Subcutaneous adipose tissue (tissue), 4 donors: ENCODE data around the gene PDE4D. TPM values are rescaled to one million over a fixed set of nuclear protein-coding genes. Genes with fewer than 3 reads are reported as not detected.

Source experiments
- total RNA-seq, 4 donors: library from RNA; depleted of rRNA; stranded (reverse); fragments of >200 nt; gene quantifications; one replicate each; pipeline ENCODE4 v1.1.0, GENCODE V29; 2016
- TF ChIP-seq, protein P1 (sequence below): fragments of 450-650 bp; IDR thresholded peaks from one replicate; pipeline ENCODE4 v1.5.1; 2016; ENCODE audit warnings: low read depth, mild to moderate bottlenecking, control low read depth, antibody characterized with exemption, moderate library complexity

Gene PDE4D
- total RNA-seq, 4 donors from 2014 or later, result 15.0 to 24.0 (median 18.5) TPM

DNA sequence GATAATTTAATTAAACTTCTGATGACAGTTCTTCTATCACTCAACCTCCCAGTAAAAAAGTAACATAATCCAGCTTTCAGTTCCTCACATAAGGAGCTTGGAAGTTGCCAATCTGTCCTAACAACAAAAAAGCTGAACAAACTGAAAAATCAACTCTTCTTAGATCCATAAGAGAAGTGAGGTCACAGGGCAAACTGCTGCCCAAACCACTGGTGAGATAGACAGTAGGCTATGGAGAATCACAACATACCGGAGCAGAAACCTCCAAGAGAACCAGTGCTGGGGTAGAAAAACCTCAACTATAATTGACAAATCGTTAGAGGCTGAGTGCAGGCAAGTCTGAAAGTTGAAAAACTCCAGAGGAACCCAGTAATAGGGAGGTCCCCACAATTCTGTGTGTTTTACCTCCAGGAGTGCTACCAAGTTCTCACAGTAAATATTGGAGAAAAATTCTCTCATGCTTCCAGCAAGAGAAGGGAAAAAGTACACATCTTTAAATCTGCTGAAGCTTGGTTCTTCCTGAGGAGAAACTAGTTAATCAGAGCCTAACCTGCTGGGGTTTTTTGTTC, 300.0 kb downstream of the PDE4D start:
- TF ChIP-seq, protein P1, sequence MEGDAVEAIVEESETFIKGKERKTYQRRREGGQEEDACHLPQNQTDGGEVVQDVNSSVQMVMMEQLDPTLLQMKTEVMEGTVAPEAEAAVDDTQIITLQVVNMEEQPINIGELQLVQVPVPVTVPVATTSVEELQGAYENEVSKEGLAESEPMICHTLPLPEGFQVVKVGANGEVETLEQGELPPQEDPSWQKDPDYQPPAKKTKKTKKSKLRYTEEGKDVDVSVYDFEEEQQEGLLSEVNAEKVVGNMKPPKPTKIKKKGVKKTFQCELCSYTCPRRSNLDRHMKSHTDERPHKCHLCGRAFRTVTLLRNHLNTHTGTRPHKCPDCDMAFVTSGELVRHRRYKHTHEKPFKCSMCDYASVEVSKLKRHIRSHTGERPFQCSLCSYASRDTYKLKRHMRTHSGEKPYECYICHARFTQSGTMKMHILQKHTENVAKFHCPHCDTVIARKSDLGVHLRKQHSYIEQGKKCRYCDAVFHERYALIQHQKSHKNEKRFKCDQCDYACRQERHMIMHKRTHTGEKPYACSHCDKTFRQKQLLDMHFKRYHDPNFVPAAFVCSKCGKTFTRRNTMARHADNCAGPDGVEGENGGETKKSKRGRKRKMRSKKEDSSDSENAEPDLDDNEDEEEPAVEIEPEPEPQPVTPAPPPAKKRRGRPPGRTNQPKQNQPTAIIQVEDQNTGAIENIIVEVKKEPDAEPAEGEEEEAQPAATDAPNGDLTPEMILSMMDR, result no peak

DNA sequence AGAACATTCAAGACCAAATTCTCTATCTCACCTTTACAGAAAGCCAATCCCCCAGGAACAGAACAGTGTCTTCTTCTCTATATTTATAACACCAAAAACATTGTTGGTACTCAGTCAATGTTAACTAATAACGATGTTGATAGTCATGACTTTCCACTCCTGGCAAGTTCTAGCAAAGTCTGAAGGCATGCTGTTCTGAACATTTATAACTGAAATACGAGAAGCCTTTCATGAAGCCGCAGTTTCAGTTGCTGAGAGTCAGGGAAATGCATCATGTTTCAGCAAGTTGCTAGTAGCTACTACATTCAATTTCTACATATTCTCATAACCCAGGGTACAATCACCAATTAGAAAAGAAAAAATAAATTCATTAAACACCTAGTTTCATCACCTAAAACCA, 301.4 kb downstream of the PDE4D start:
- TF ChIP-seq, protein P1, result no peak

- TF ChIP-seq, protein P1, result no peak
Observed at GRCh38 chr5:59591162-59591561, 302.4 kb downstream of the PDE4D start.

DNA sequence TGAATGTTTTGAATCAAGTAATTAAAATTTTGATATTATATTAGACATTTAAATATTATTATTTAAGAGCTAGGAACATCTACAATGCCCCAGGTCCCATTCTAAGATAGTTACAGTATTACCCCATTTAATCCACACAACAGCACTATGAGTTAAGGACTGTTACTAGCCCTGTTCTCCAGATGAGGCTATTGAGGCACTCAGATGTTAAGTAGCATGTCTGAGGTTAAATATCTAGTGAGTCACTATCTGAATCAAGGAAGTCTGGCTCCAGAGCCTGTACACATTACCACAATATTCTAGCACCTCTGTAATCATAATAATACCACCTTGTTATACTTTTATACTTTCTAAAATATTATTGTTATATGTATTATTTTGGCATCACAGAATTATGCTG, 304.6 kb downstream of the PDE4D start:
- TF ChIP-seq, protein P1, result no peak

- TF ChIP-seq, protein P1, result no peak
Observed at GRCh38 chr5:59587489-59588337, 305.8 kb downstream of the PDE4D start.

DNA sequence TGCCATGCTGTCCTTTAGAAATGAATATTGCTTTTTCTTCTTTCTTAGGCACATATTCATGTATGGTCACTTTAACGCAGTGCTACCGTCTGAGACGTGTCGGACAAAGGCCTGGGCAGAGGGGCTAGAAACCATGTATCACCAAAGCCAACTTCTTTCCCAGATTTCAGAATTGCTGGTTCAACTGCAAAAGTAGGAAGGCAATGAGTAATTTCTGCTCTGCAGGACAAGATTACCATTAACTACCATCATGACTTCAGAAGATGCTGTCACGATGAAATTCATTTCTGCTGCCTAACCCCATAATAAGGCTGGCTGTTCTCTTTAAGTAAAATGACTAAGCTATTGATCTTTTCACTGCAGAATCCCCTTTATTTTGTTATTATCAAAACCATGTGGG, 306.7 kb downstream of the PDE4D start:
- TF ChIP-seq, protein P1, result no peak
